Neuron (in vitro differentiated cells): ENCODE measurements around the gene SERPINB6.
A peak's percentile ranks its signal among the peaks of the same experiment; 100 is the strongest.
"Not testable (repeated sequence)": the region's sequence is repeated elsewhere in the genome, so short reads cannot be mapped to it uniquely, and the experiment has no call there.

ENCODE experiments used
- H2AFZ ChIP-seq: one replicate; pipeline ENCODE4 v1.6.1; 2013; ENCODE audit warnings: low read depth, mild to moderate bottlenecking, inconsistent platforms, low read length, moderate library complexity
- H3K27me3 ChIP-seq: one replicate; pipeline ENCODE4 v1.6.1; 2013; ENCODE audit warnings: low read length; ENCODE audit not compliant: insufficient read depth
- H3K36me3 ChIP-seq: one replicate; pipeline ENCODE4 v1.6.1; 2013; ENCODE audit warnings: low read length; ENCODE audit not compliant: insufficient read depth
- H3K4me1 ChIP-seq: one replicate; pipeline ENCODE4 v1.6.1; 2013; ENCODE audit warnings: low read length; ENCODE audit not compliant: insufficient read depth
- H3K4me3 ChIP-seq: 2 replicates; pipeline ENCODE4 v1.5.1; 2013; ENCODE audit warnings: mild to moderate bottlenecking, low read length, moderate library complexity
- H3K9me3 ChIP-seq: one replicate; pipeline ENCODE4 v1.6.1; 2013; ENCODE audit warnings: low read length

The SERPINB6 gene

GRCh38 chr6:3008712-3009265 is 37.4 kb upstream of the SERPINB6 start:
- H2AFZ ChIP-seq, H3K4me1 ChIP-seq, H3K27me3 ChIP-seq, H3K4me3 ChIP-seq: not testable (repeated sequence)
- Histone ChIP-seq H3K36me3 (peaks cover 50% of the 10 kb centered on the region), H3K9me3 (peaks cover 26% of the 10 kb centered on the region)

GRCh38 chr6:3007571-3007970 is 36.2 kb upstream of the SERPINB6 start:
- no peak overlapping the region for H2AFZ ChIP-seq
- H3K9me3 ChIP-seq, result peaks cover 23% of the 10 kb centered on the region
- no peaks in the 10 kb centered on the region for H3K27me3 ChIP-seq
- no peaks in the 10 kb centered on the region for H3K4me1 ChIP-seq
- H3K36me3 ChIP-seq, result peaks cover 46% of the 10 kb centered on the region
- no peak overlapping the region for H3K4me3 ChIP-seq

- H3K36me3 ChIP-seq, result peaks cover 41% of the 10 kb centered on the region
- H2AFZ ChIP-seq, result no peak overlapping the region
- H3K27me3 ChIP-seq, result no peaks in the 10 kb centered on the region
- H3K4me1 ChIP-seq, result peaks cover 2% of the 10 kb centered on the region
- peaks cover 13% of the 10 kb centered on the region for H3K9me3 ChIP-seq
- H3K4me3 ChIP-seq, result no peak overlapping the region
Measured at GRCh38 chr6:3006476-3006875, 35.1 kb upstream of the SERPINB6 start.

GRCh38 chr6:3005874-3006273 is 34.5 kb upstream of the SERPINB6 start:
- H3K27me3 ChIP-seq, result no peaks in the 10 kb centered on the region
- H3K36me3 ChIP-seq, result peaks cover 39% of the 10 kb centered on the region
- H3K4me3 ChIP-seq, result no peak overlapping the region
- H3K9me3 ChIP-seq, result peaks cover 11% of the 10 kb centered on the region
- peaks cover 2% of the 10 kb centered on the region for H3K4me1 ChIP-seq
- no peak overlapping the region for H2AFZ ChIP-seq

- peaks cover 4% of the 10 kb centered on the region for H3K4me1 ChIP-seq
- peaks cover 31% of the 10 kb centered on the region for H3K36me3 ChIP-seq
- H3K27me3 ChIP-seq, result no peaks in the 10 kb centered on the region
- H2AFZ ChIP-seq, result no peak overlapping the region
- H3K4me3 ChIP-seq, result no peak overlapping the region
- H3K9me3 ChIP-seq, result peaks cover 4% of the 10 kb centered on the region
Measured at GRCh38 chr6:3005077-3005476, 33.7 kb upstream of the SERPINB6 start.

DNA sequence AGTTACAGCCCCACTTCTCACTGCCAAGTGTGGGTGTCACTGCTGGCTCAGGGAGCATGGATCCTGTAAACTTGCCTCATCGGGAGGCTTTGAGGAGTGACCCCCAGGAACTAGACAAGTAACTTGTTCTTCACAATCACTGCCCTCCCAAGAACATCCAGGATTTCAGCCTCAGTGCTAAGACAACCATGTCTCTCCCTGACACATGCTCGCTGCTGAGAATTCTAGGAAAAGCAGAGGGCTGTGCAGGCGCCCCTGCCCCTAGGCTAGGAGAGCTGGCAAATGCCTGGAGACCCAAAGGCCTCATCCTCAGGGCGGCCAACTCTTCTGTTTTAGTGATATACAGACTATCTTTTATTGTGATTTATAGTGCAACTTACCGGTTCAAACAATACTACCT is 31.9 kb upstream of the SERPINB6 start:
- not testable (repeated sequence) for H2AFZ ChIP-seq, H3K27me3 ChIP-seq, H3K9me3 ChIP-seq, H3K4me3 ChIP-seq
- Histone ChIP-seq H3K4me1 (peaks cover 16% of the 10 kb centered on the region), H3K36me3 (peaks cover 26% of the 10 kb centered on the region)

GRCh38 chr6:3001773-3002293 is 30.5 kb upstream of the SERPINB6 start:
- no peak overlapping the region for H3K4me3 ChIP-seq
- H3K9me3 ChIP-seq, result no peaks in the 10 kb centered on the region
- H3K27me3 ChIP-seq, result no peaks in the 10 kb centered on the region
- no peak overlapping the region for H2AFZ ChIP-seq
- H3K36me3 ChIP-seq, result peaks cover 18% of the 10 kb centered on the region
- H3K4me1 ChIP-seq, result peaks cover 19% of the 10 kb centered on the region

- no peaks in the 10 kb centered on the region for H3K9me3 ChIP-seq
Measured at GRCh38 chr6:3001146-3001772, 29.9 kb upstream of the SERPINB6 start.

DNA sequence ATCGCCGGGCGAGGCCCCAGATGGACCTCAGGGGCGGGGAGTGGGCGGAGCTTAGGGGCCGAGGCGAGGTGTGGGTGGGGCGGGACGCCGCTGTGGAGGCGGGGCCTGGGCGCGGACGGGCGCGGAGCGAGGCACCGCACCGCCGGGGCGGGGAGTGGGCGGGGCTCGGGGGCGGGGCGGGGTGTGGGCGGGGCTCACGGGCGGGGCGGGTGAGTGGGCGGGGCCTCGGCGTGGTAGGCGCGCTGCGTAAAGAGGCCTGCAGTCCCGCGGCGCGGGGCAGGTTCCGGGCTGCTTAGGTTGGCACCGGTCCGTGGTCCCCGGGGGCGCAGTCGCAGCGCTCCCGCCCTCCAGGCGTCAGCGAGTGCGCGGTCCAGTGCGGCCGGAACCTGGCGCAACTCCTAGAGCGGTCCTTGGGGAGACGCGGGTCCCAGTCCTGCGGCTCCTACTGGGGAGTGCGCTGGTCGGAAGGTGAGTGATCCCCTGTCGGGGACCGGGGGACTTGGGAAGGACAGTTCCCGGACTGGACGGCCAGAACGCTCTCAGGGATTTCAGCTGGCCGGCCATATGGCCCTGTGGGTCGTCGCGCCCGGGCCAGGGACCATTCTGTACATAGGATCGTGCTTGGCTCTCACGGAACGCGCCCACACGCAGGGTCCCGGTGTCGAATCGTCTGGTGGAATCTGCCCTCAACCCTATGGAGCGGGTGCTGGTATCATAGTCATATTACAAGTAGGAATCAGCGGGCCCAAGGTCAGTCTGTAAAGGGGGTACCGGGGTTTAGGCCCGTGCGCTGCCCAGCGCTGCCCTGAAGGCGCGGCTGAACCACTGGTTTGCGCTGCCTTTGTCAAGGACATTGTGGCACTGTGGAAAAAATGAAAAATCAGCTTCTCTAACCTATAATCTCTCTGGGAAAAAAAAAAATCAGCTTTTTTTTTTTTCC is 28.5 kb upstream of the SERPINB6 start, which contains the start of gene NQO2:
TSS of gene NQO2 (plus strand) at position 277 of the 940 bp plus-strand sequence. CDS start 6,659 bp downstream, outside the sequence.
- Histone ChIP-seq H3K4me1 (peaks cover 19% of the 10 kb centered on the region), H3K27me3 (no peaks in the 10 kb centered on the region), H3K36me3 (peaks cover 5% of the 10 kb centered on the region), H2AFZ (peak within 1 kb of the TSS; percentile 87), H3K4me3 (peak within 1 kb of the TSS; percentile 92), H3K9me3 (no peaks in the 10 kb centered on the region)

More at GRCh38 chr6:3001146-3001772, 29.9 kb upstream of the SERPINB6 start:
- Histone ChIP-seq H2AFZ (no peak overlapping the region), H3K27me3 (no peaks in the 10 kb centered on the region), H3K4me3 (no peak overlapping the region), H3K36me3 (peaks cover 16% of the 10 kb centered on the region), H3K4me1 (peaks cover 19% of the 10 kb centered on the region)

GRCh38 chr6:2998998-2999617 is 27.7 kb upstream of the SERPINB6 start:
- H3K4me3 ChIP-seq, result peak overlapping the region; percentile 62
- no peaks in the 10 kb centered on the region for H3K27me3 ChIP-seq
- H3K36me3 ChIP-seq, result no peaks in the 10 kb centered on the region
- peaks cover 19% of the 10 kb centered on the region for H3K4me1 ChIP-seq
- H3K9me3 ChIP-seq, result no peaks in the 10 kb centered on the region
- peak overlapping the region; percentile 27 for H2AFZ ChIP-seq

- H3K4me1 ChIP-seq, result peaks cover 19% of the 10 kb centered on the region
- not testable (repeated sequence) for H3K9me3 ChIP-seq, H3K27me3 ChIP-seq, H3K36me3 ChIP-seq
- H2AFZ ChIP-seq, result peak overlapping the region; percentile 27
- peak overlapping the region; percentile 62 for H3K4me3 ChIP-seq
Measured at GRCh38 chr6:2998249-2998997, 27.1 kb upstream of the SERPINB6 start.

DNA sequence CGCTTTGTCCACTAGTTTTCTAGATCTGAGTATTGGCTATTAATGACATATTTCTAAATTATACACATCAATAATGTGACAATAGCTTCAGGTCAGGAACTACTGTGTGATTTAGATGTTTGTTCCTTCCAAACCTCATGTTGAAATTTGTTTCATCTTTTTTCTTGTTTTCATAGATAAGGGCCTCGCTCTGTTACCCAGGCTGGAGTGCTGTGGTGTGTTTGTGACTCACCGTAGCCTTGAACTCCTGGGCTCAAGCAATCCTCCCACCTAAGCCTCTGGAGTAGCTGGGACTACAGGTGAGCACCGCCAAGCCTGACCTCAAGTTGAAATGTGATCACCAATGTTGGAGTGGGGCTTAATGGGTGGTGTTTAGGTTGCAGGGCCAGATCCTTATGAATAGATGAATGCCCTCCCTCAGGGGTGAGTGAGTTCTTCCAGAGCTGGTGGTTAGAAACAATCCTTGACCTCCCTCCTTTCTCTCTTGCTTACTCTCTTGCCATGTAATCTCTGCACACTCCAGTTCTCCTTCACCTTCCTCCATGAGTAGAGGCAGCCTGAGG is 22.5 kb upstream of the SERPINB6 start:
- H3K4me1 ChIP-seq, result peaks cover 22% of the 10 kb centered on the region
- no peaks in the 10 kb centered on the region for H3K9me3 ChIP-seq
- no peak overlapping the region for H2AFZ ChIP-seq
- no peaks in the 10 kb centered on the region for H3K27me3 ChIP-seq
- H3K4me3 ChIP-seq, result no peak overlapping the region
- no peaks in the 10 kb centered on the region for H3K36me3 ChIP-seq
